ENCODE measurements around the gene DGKK.

DNA sequence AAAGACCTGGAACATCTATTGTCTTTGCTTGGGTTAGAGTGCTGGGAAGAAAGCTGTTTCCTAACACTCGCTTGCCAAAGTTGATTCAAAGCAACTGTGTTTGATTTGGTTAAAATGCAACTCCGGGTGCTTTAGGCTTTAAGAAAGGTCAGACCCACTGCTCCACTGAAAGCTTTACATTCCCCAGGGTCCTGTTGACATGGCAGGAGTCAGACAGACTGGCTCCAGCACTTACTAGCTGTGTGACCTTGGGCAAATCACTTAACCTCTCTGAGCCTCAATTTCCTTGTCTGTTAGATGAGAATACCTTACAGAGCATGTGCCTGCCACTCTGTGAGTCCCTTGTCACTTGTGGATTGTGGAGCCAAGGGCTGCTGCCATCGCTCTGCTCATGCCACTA lies 39.0 kb downstream of the DGKK start:
- TF ChIP-seq, protein P1, sequence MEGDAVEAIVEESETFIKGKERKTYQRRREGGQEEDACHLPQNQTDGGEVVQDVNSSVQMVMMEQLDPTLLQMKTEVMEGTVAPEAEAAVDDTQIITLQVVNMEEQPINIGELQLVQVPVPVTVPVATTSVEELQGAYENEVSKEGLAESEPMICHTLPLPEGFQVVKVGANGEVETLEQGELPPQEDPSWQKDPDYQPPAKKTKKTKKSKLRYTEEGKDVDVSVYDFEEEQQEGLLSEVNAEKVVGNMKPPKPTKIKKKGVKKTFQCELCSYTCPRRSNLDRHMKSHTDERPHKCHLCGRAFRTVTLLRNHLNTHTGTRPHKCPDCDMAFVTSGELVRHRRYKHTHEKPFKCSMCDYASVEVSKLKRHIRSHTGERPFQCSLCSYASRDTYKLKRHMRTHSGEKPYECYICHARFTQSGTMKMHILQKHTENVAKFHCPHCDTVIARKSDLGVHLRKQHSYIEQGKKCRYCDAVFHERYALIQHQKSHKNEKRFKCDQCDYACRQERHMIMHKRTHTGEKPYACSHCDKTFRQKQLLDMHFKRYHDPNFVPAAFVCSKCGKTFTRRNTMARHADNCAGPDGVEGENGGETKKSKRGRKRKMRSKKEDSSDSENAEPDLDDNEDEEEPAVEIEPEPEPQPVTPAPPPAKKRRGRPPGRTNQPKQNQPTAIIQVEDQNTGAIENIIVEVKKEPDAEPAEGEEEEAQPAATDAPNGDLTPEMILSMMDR (IDR thresholded peaks at IDR 0.05; ENCODE audit: borderline replicate concordance, extremely low read depth, low read length, poor library complexity, severe bottlenecking) = no peak
- TF ChIP-seq EZH2 (IDR thresholded peaks at IDR 0.05; ENCODE audit: borderline replicate concordance, low read depth, low read length, severe bottlenecking) = no peak

All from DND-41 (cell line).